Measurements from ENCODE around the gene VPS4B. TPM values are rescaled to one million over a fixed set of nuclear protein-coding genes. Genes with fewer than 3 reads are reported as not detected.

Gene VPS4B
- total RNA-seq, 1 donor from 2014 or later: 44.5 TPM

GRCh38 chr18:63368611-63369010 lies 53.7 kb downstream of the VPS4B start:
- Mint-ChIP-seq H3K36me3 (ENCODE audit: unreplicated experiment) (no peaks in the 10 kb centered on the region), H3K4me3 (ENCODE audit: unreplicated experiment) (peak overlapping the region; percentile 82), H3K27me3 (ENCODE audit: unreplicated experiment) (peaks cover 4% of the 10 kb centered on the region), H3K27ac (ENCODE audit: unreplicated experiment) (no peak overlapping the region), H3K9me3 (ENCODE audit: unreplicated experiment) (peaks cover 7% of the 10 kb centered on the region), H3K4me1 (ENCODE audit: low read depth, unreplicated experiment) (peaks cover 5% of the 10 kb centered on the region)
- no peak for DNase-seq
- TF ChIP-seq, protein P1, sequence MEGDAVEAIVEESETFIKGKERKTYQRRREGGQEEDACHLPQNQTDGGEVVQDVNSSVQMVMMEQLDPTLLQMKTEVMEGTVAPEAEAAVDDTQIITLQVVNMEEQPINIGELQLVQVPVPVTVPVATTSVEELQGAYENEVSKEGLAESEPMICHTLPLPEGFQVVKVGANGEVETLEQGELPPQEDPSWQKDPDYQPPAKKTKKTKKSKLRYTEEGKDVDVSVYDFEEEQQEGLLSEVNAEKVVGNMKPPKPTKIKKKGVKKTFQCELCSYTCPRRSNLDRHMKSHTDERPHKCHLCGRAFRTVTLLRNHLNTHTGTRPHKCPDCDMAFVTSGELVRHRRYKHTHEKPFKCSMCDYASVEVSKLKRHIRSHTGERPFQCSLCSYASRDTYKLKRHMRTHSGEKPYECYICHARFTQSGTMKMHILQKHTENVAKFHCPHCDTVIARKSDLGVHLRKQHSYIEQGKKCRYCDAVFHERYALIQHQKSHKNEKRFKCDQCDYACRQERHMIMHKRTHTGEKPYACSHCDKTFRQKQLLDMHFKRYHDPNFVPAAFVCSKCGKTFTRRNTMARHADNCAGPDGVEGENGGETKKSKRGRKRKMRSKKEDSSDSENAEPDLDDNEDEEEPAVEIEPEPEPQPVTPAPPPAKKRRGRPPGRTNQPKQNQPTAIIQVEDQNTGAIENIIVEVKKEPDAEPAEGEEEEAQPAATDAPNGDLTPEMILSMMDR (IDR thresholded peaks at IDR 0.05; ENCODE audit: partially characterized antibody, unreplicated experiment): no peak

GRCh38 chr18:63367053-63367953 lies 55.0 kb downstream of the VPS4B start, which contains the start of gene KDSR:
Gene KDSR (minus strand): TSS chr18:63367206. CDS start chr18:63367118, 88 bp downstream.
- peak; percentile 96 for DNase-seq
- Mint-ChIP-seq H3K4me3 (ENCODE audit: unreplicated experiment) (peak within 1 kb of the TSS; percentile 97), H3K36me3 (ENCODE audit: unreplicated experiment) (no peaks in the 10 kb centered on the region), H3K9me3 (ENCODE audit: unreplicated experiment) (peaks cover 7% of the 10 kb centered on the region), H3K27me3 (ENCODE audit: unreplicated experiment) (peaks cover 4% of the 10 kb centered on the region), H3K4me1 (ENCODE audit: low read depth, unreplicated experiment) (peaks cover 5% of the 10 kb centered on the region), H3K27ac (ENCODE audit: unreplicated experiment) (peak within 1 kb of the TSS; percentile 72)
- TF ChIP-seq, protein P1 (IDR thresholded peaks at IDR 0.05; ENCODE audit: partially characterized antibody, unreplicated experiment): no peak

GRCh38 chr18:63366213-63367052 lies 55.8 kb downstream of the VPS4B start:
- Mint-ChIP-seq H3K4me1 (ENCODE audit: low read depth, unreplicated experiment) (peaks cover 5% of the 10 kb centered on the region), H3K27me3 (ENCODE audit: unreplicated experiment) (peaks cover 4% of the 10 kb centered on the region), H3K27ac (ENCODE audit: unreplicated experiment) (peak overlapping the region; percentile 48), H3K36me3 (ENCODE audit: unreplicated experiment) (no peaks in the 10 kb centered on the region), H3K4me3 (ENCODE audit: unreplicated experiment) (peak overlapping the region; percentile 97), H3K9me3 (ENCODE audit: unreplicated experiment) (peaks cover 7% of the 10 kb centered on the region)
- TF ChIP-seq, protein P1 (IDR thresholded peaks at IDR 0.05; ENCODE audit: partially characterized antibody, unreplicated experiment): no peak
- peak; percentile 32 for DNase-seq

GRCh38 chr18:63365876-63366212 lies 56.4 kb downstream of the VPS4B start:
- no peak for DNase-seq

More at GRCh38 chr18:63365876-63366212, 56.4 kb downstream of the VPS4B start:
- H3K4me3 Mint-ChIP-seq (ENCODE audit: unreplicated experiment): peak overlapping the region; percentile 97
- no peaks in the 10 kb centered on the region for H3K36me3 Mint-ChIP-seq (ENCODE audit: unreplicated experiment)
- H3K27ac Mint-ChIP-seq (ENCODE audit: unreplicated experiment): peak overlapping the region; percentile 48
- H3K4me1 Mint-ChIP-seq (ENCODE audit: low read depth, unreplicated experiment): peaks cover 5% of the 10 kb centered on the region
- H3K27me3 Mint-ChIP-seq (ENCODE audit: unreplicated experiment): peaks cover 4% of the 10 kb centered on the region
- H3K9me3 Mint-ChIP-seq (ENCODE audit: unreplicated experiment): peaks cover 7% of the 10 kb centered on the region
- TF ChIP-seq, protein P1 (IDR thresholded peaks at IDR 0.05; ENCODE audit: partially characterized antibody, unreplicated experiment): no peak

Measured in glutamatergic neuron (in vitro differentiated cells).